ENCODE data around the gene ZBTB7C. TPM values are rescaled to one million over a fixed set of nuclear protein-coding genes. Genes with fewer than 3 reads are reported as not detected.

The ZBTB7C gene
- total and polyA plus RNA-seq, 2 of the 4 experiments (the other 2 are of a cell fraction): not detected

DNA sequence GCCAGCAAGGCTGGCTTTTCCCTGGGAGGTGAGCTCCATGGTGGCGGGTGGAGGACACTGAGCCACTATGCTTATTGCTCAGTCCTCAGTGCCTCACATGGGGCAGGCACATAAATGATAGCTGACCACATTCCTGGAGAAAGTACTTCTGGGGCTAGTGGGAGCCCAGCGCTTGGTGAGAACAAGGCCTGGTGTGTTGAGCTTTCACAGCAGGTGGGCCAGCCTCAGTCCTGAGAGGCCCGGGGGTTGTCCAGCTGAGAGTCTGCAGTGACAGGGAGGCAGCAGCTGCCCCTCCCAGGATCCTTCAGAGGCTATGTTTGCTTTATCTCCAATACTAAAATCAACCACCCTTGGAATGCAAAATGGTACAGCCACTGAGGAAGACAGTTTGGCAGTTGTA is 217.7 kb downstream of the ZBTB7C start:
- ChIA-PET POLR2A (ENCODE audit: unreplicated experiment) (no interaction called here), CTCF (no interaction called here)
- in situ Hi-C loops (cut with MboI; ENCODE audit: low sequenced_read_pairs): no loop called here
- H2BK5ac ChIP-seq (ENCODE audit: low read depth, low read length, poor library complexity, severe bottlenecking): no peak overlapping the region
- intact Hi-C loops (cut with micrococcal nuclease): no loop called here
- H3K4me2 ChIP-seq (ENCODE audit: low read depth, low read length): no peak overlapping the region
- no peaks in the 10 kb centered on the region for H3K9me1 ChIP-seq (ENCODE audit: insufficient read depth, low read length)
- no peak overlapping the region for H3K4me3 ChIP-seq (ENCODE audit: insufficient read depth, low read depth, low read length)
- H3K56ac ChIP-seq (ENCODE audit: extremely low read depth, insufficient read depth, low read length): no peak overlapping the region
- H2AK5ac ChIP-seq (ENCODE audit: low read depth, low read length): no peak overlapping the region
- H3K27me3 ChIP-seq (ENCODE audit: control insufficient read depth, insufficient read depth, low read length): peaks cover 2% of the 10 kb centered on the region
- H3K9ac ChIP-seq (ENCODE audit: low read depth, low read length): no peak overlapping the region
- dilution Hi-C loops (cut with HindIII; ENCODE audit: low sequenced_read_pairs, unreplicated experiment): no loop called here
- H3K9me3 ChIP-seq (ENCODE audit: control insufficient read depth, insufficient read depth, low read length): no peaks in the 10 kb centered on the region
- no TSS peak for BruUV-seq (replicated peaks)
- H4K5ac ChIP-seq (ENCODE audit: low read depth, low read length): no peak overlapping the region
- no peaks in the 10 kb centered on the region for H4K20me1 ChIP-seq (ENCODE audit: insufficient read depth, low read length)
- no peak overlapping the region for H2AFZ ChIP-seq (replicated peaks; ENCODE audit: low read length, poor library complexity)
- H2BK20ac ChIP-seq (ENCODE audit: low read depth, low read length): no peak overlapping the region
- no peak overlapping the region for H3K4ac ChIP-seq (ENCODE audit: low read depth, low read length)
- TF ChIP-seq MXI1 (IDR thresholded peaks at IDR 0.05; ENCODE audit: borderline replicate concordance, low read depth, low read length) (no peak), NFE2L2 (IDR thresholded peaks at IDR 0.05; ENCODE audit: low read depth, low read length) (no peak), CHD1 (IDR thresholded peaks at IDR 0.05; ENCODE audit: low read depth, low read length) (no peak), FOS (IDR thresholded peaks at IDR 0.05; ENCODE audit: low read depth, low read length) (no peak), MAFK (IDR thresholded peaks at IDR 0.05; ENCODE audit: low read depth, low read length) (no peak), CEBPB (IDR thresholded peaks at IDR 0.05; ENCODE audit: low read depth, low read length) (no peak), RFX5 (IDR thresholded peaks at IDR 0.05; ENCODE audit: low read depth, low read length) (no peak), POLR2A (IDR thresholded peaks at IDR 0.05; ENCODE audit: low read depth, low read length) (no peak), RAD21 (IDR thresholded peaks at IDR 0.05; ENCODE audit: low read length) (no peak), RCOR1 (IDR thresholded peaks at IDR 0.05; ENCODE audit: insufficient replicate concordance, low read length) (no peak), BHLHE40 (IDR thresholded peaks at IDR 0.05; ENCODE audit: low read depth, low read length) (no peak), SMC3 (IDR thresholded peaks at IDR 0.05; ENCODE audit: low read depth, low read length) (no peak), MAZ (IDR thresholded peaks at IDR 0.05; ENCODE audit: borderline replicate concordance, low read depth, low read length) (no peak)
- TF ChIP-seq, protein P1, sequence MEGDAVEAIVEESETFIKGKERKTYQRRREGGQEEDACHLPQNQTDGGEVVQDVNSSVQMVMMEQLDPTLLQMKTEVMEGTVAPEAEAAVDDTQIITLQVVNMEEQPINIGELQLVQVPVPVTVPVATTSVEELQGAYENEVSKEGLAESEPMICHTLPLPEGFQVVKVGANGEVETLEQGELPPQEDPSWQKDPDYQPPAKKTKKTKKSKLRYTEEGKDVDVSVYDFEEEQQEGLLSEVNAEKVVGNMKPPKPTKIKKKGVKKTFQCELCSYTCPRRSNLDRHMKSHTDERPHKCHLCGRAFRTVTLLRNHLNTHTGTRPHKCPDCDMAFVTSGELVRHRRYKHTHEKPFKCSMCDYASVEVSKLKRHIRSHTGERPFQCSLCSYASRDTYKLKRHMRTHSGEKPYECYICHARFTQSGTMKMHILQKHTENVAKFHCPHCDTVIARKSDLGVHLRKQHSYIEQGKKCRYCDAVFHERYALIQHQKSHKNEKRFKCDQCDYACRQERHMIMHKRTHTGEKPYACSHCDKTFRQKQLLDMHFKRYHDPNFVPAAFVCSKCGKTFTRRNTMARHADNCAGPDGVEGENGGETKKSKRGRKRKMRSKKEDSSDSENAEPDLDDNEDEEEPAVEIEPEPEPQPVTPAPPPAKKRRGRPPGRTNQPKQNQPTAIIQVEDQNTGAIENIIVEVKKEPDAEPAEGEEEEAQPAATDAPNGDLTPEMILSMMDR (conservative IDR thresholded peaks at IDR 0.05; ENCODE audit: low read depth, low read length): no peak
- TF ChIP-seq, protein P2, sequence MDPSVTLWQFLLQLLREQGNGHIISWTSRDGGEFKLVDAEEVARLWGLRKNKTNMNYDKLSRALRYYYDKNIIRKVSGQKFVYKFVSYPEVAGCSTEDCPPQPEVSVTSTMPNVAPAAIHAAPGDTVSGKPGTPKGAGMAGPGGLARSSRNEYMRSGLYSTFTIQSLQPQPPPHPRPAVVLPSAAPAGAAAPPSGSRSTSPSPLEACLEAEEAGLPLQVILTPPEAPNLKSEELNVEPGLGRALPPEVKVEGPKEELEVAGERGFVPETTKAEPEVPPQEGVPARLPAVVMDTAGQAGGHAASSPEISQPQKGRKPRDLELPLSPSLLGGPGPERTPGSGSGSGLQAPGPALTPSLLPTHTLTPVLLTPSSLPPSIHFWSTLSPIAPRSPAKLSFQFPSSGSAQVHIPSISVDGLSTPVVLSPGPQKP (IDR thresholded peaks at IDR 0.05; ENCODE audit: borderline replicate concordance, low read depth, low read length): no peak
- TF ChIP-seq, protein P3, sequence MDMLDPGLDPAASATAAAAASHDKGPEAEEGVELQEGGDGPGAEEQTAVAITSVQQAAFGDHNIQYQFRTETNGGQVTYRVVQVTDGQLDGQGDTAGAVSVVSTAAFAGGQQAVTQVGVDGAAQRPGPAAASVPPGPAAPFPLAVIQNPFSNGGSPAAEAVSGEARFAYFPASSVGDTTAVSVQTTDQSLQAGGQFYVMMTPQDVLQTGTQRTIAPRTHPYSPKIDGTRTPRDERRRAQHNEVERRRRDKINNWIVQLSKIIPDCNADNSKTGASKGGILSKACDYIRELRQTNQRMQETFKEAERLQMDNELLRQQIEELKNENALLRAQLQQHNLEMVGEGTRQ (IDR thresholded peaks at IDR 0.05; ENCODE audit: low read depth, low read length): no peak
- H2BK15ac ChIP-seq (ENCODE audit: low read depth, low read length): no peak overlapping the region
- no peaks in the 10 kb centered on the region for H3K79me1 ChIP-seq (ENCODE audit: low read depth in 1 of 2, low read length in 2 of 2)
- no peak overlapping the region for H3K27ac ChIP-seq (ENCODE audit: insufficient read depth, low read length)
- ATAC-seq (ENCODE audit: low read depth) (no peak), DNase-seq (no peak)
- no peak overlapping the region for H2BK120ac ChIP-seq (ENCODE audit: low read depth, low read length)
- WGBS, 2 experiments (ENCODE audit: extremely low coverage in 2 of 2, insufficient read length in 1 of 2): 83% methylated on average over 1 of the region's 3 CpGs; no CpG with 5 or more reads in 1 of the 2 experiments
- no peak overlapping the region for H3K14ac ChIP-seq (replicated peaks; ENCODE audit: low read depth, low read length)
- no peak overlapping the region for H4K91ac ChIP-seq (ENCODE audit: insufficient read depth, low read depth, low read length)
- no peak overlapping the region for H3K23ac ChIP-seq (ENCODE audit: low read depth, low read length)
- H2AK9ac ChIP-seq (replicated peaks; ENCODE audit: low read depth, low read length, poor library complexity): no peak overlapping the region
- no peaks in the 10 kb centered on the region for H3K36me3 ChIP-seq (ENCODE audit: control insufficient read depth, insufficient read depth, low read length)
- H3K4me1 ChIP-seq (ENCODE audit: control insufficient read depth, insufficient read depth, low read length): no peaks in the 10 kb centered on the region
- no peak overlapping the region for H4K8ac ChIP-seq (ENCODE audit: low read depth in 2 of 2, low read length in 2 of 2)
- no peak overlapping the region for H3K18ac ChIP-seq (ENCODE audit: low read depth, low read length)
